DLD1 (cell line): Measurements from ENCODE around the gene NFATC3.

Experiments
- in situ Hi-C: cut with HindIII; loops from 2 replicates; pipeline ENCODE4 v1.10.0; 2017; ENCODE audit warnings: low sequenced_read_pairs

NFATC3 gene

GRCh38 chr16:68227850-68228553 lies 142.8 kb downstream of the NFATC3 start:
- in situ Hi-C loops, result no loop called here

GRCh38 chr16:68228652-68229051 lies 143.5 kb downstream of the NFATC3 start:
- in situ Hi-C loops, result no loop called here

GRCh38 chr16:68229431-68230175 lies 144.4 kb downstream of the NFATC3 start:
- in situ Hi-C loops, result no loop called here

- in situ Hi-C loops, result no loop called here
Measured at GRCh38 chr16:68230176-68230571, 145.0 kb downstream of the NFATC3 start.

GRCh38 chr16:68230956-68231355 lies 145.8 kb downstream of the NFATC3 start:
- in situ Hi-C loops, result no loop called here

- in situ Hi-C loops, result no loop called here
Measured at GRCh38 chr16:68231384-68232136, 146.4 kb downstream of the NFATC3 start.

GRCh38 chr16:68232335-68232734 lies 147.2 kb downstream of the NFATC3 start:
- in situ Hi-C loops, result no loop called here

GRCh38 chr16:68233085-68233834 lies 148.1 kb downstream of the NFATC3 start:
- in situ Hi-C loops, result no loop called here

GRCh38 chr16:68233835-68234187 lies 148.6 kb downstream of the NFATC3 start:
- in situ Hi-C loops, result no loop called here

- in situ Hi-C loops, result no loop called here
Measured at GRCh38 chr16:68234188-68235107, 149.3 kb downstream of the NFATC3 start.

- in situ Hi-C loops, result no loop called here
Measured at GRCh38 chr16:68235108-68235886, 150.1 kb downstream of the NFATC3 start.

GRCh38 chr16:68235887-68236136 lies 150.6 kb downstream of the NFATC3 start, which contains the start of gene ESRP2:
Gene ESRP2 (minus strand): TSS chr16:68236127. CDS start chr16:68236045, 82 bp downstream.
- in situ Hi-C loops, result no loop called here

- in situ Hi-C loops, result no loop called here
Measured at GRCh38 chr16:68236137-68236825, 151.1 kb downstream of the NFATC3 start.

GRCh38 chr16:68236826-68237242 lies 151.7 kb downstream of the NFATC3 start:
- in situ Hi-C loops, result no loop called here

GRCh38 chr16:68237243-68238028 lies 152.3 kb downstream of the NFATC3 start:
- in situ Hi-C loops, result no loop called here

GRCh38 chr16:68238029-68238345 lies 152.8 kb downstream of the NFATC3 start:
- in situ Hi-C loops, result no loop called here

GRCh38 chr16:68242085-68242484 lies 156.9 kb downstream of the NFATC3 start:
- in situ Hi-C loops, result no loop called here
